ENCODE measurements around the gene MINDY4B.

The MINDY4B gene

GRCh38 chr3:150843241-150843640, 62.0 kb downstream of the MINDY4B start:
- DNase-seq: no peak

- no peak for DNase-seq
Measured at GRCh38 chr3:150840802-150841515, 64.3 kb downstream of the MINDY4B start.

GRCh38 chr3:150830745-150831144, 74.5 kb downstream of the MINDY4B start:
- DNase-seq: no peak

GRCh38 chr3:150830094-150830681, 75.1 kb downstream of the MINDY4B start:
- DNase-seq: no peak

GRCh38 chr3:150829408-150829807, 75.8 kb downstream of the MINDY4B start:
- no peak for DNase-seq

GRCh38 chr3:150828997-150829396, 76.2 kb downstream of the MINDY4B start:
- no peak for DNase-seq

GRCh38 chr3:150828261-150828660, 77.0 kb downstream of the MINDY4B start:
- no peak for DNase-seq

- DNase-seq: no peak
Measured at GRCh38 chr3:150826466-150827282, 78.6 kb downstream of the MINDY4B start.

GRCh38 chr3:150825916-150826377, 79.3 kb downstream of the MINDY4B start:
- no peak for DNase-seq

GRCh38 chr3:150825192-150825915, 79.9 kb downstream of the MINDY4B start:
- DNase-seq: no peak

GRCh38 chr3:150823277-150823676, 82.0 kb downstream of the MINDY4B start:
- no peak for DNase-seq

GRCh38 chr3:150822636-150823035, 82.6 kb downstream of the MINDY4B start:
- DNase-seq: no peak
